ENCODE measurements around the gene IL20. TPM values are rescaled to one million over a fixed set of nuclear protein-coding genes. Genes with fewer than 3 reads are reported as not detected.

The IL20 gene
- total RNA-seq (not detected), polyA plus RNA-seq (ENCODE audit: insufficient read length in 6 of 6) (not detected)
- long read RNA-seq, donor 1 = 0 reads
- long read RNA-seq, donor 2 = 0 reads
- long read RNA-seq, donor 3 = 0 reads
- long read RNA-seq, donor 4 = 0 reads
- long read RNA-seq, donor 5 = 0 reads
- long read RNA-seq, donor 6 = 0 reads
- long read RNA-seq, donor 7 = 0 reads
- long read RNA-seq, donor 8 = 0 reads
- long read RNA-seq, donor 9 = 0 reads
- long read RNA-seq, donor 10 = 0 reads
- long read RNA-seq, donor 11 = 0 reads
- long read RNA-seq, donor 12 = 0 reads

- no peaks in the 10 kb centered on the region for H3K4me1 ChIP-seq
- DNase-seq = peak; percentile 20 to 89 (median 78)
- intact Hi-C loops (cut with DNase I) = no loop called here
These were observed at the start of gene IL20 for GRCh38 chr1:206864939-206865671. TSS of gene IL20 (plus strand) at chr1:206865623. CDS start at chr1:206865853, 230 bp downstream.

GRCh38 chr1:206816390-206817287 is 48.8 kb upstream of the IL20 start:
- H3K27me3 ChIP-seq = no peaks in the 10 kb centered on the region
- intact Hi-C loops (cut with DNase I) = loop anchor here in 1 of 2 donors (5.0 kb wide), 1 partner anchor 96 kb away; no protein-coding TSS in a partner anchor
- ATAC-seq (peak; percentile 26), DNase-seq (no peak)
- H3K4me3 ChIP-seq = no peak overlapping the region
- H3K4me1 ChIP-seq = no peaks in the 10 kb centered on the region
- H3K9me3 ChIP-seq = peaks cover 0 to 13% of the 10 kb centered on the region in 2 donors
- H3K36me3 ChIP-seq = no peaks in the 10 kb centered on the region
- no peak for TF ChIP-seq CTCF (IDR thresholded peaks at IDR 0.05)
- no peak overlapping the region for H3K27ac ChIP-seq

More at GRCh38 chr1:206864939-206865671, at the start of gene IL20:
- Histone ChIP-seq H3K4me3 (no peak within 1 kb of the TSS), H3K27me3 (peaks cover 0 to 2% of the 10 kb centered on the region in 2 donors), H3K9me3 (no peaks in the 10 kb centered on the region), H3K27ac (no peak within 1 kb of the TSS), H3K36me3 (no peaks in the 10 kb centered on the region)
- ATAC-seq = peak; percentile 99
- TF ChIP-seq CTCF (IDR thresholded peaks at IDR 0.05) = peak; percentile 85

GRCh38 chr1:206821493-206821892 is 43.9 kb upstream of the IL20 start:
- no peak for TF ChIP-seq CTCF (IDR thresholded peaks at IDR 0.05)
- Histone ChIP-seq H3K4me1 (peaks cover 0 to 9% of the 10 kb centered on the region in 2 donors), H3K4me3 (no peak overlapping the region), H3K9me3 (no peaks in the 10 kb centered on the region), H3K36me3 (no peaks in the 10 kb centered on the region), H3K27ac (no peak overlapping the region), H3K27me3 (no peaks in the 10 kb centered on the region)
- no peak for ATAC-seq
- no peak for DNase-seq
- intact Hi-C loops (cut with DNase I) = no loop called here

- H3K4me3 ChIP-seq = no peak overlapping the region
- no peaks in the 10 kb centered on the region for H3K36me3 ChIP-seq
- H3K27ac ChIP-seq = no peak overlapping the region
- ATAC-seq (no peak), DNase-seq (no peak)
- intact Hi-C loops (cut with DNase I) = no loop called here
- H3K9me3 ChIP-seq = no peaks in the 10 kb centered on the region
- no peaks in the 10 kb centered on the region for H3K27me3 ChIP-seq
- TF ChIP-seq CTCF (IDR thresholded peaks at IDR 0.05) = no peak
- peaks cover 0 to 9% of the 10 kb centered on the region in 2 donors for H3K4me1 ChIP-seq
These were observed 41.7 kb upstream of the IL20 start for GRCh38 chr1:206823727-206824126.

Measured in left lung (tissue), 14 donors.